Suprapubic skin (tissue), 4 donors: Measurements from ENCODE around the gene S100A5. TPM values are rescaled to one million over a fixed set of nuclear protein-coding genes. Genes with fewer than 3 reads are reported as not detected.

Experiments used
- DNase-seq, 2 donors: peaks; one replicate each; pipeline ENCODE4 v3.0.0-alpha.2; 2019; ENCODE audit warnings: low spot score in 2 of 2
- H3K27ac ChIP-seq: fragments of 200-600 bp; sonication (generic); one replicate; pipeline ENCODE4 v1.5.1; 2019
- H3K27me3 ChIP-seq: fragments of 200-600 bp; sonication (generic); one replicate; pipeline ENCODE4 v1.5.1; 2019
- H3K36me3 ChIP-seq: fragments of 200-600 bp; sonication (generic); one replicate; pipeline ENCODE4 v1.5.1; 2019
- H3K4me1 ChIP-seq: fragments of 200-600 bp; sonication (generic); one replicate; pipeline ENCODE4 v1.5.1; 2019
- H3K4me3 ChIP-seq: fragments of 200-600 bp; sonication (generic); one replicate; pipeline ENCODE4 v1.5.1; 2019; ENCODE audit warnings: mild to moderate bottlenecking
- H3K9me3 ChIP-seq: fragments of 200-600 bp; sonication (generic); one replicate; pipeline ENCODE4 v1.5.1; 2019
- EP300 ChIP-seq: sonication (generic); formaldehyde crosslinking; IDR thresholded peaks from one replicate; pipeline ENCODE4 v1.6.1; 2017; ENCODE audit warnings: antibody characterized with exemption
- POLR2A ChIP-seq, 2 donors: fragments of 450-650 bp; IDR thresholded peaks; one replicate each; pipeline ENCODE4 v1.6.1; 2017; ENCODE audit warnings: antibody characterized with exemption in 2 of 2, mild to moderate bottlenecking in 2 of 2, moderate library complexity in 2 of 2
- POLR2AphosphoS5 ChIP-seq, 3 donors: sonication (generic); formaldehyde crosslinking; IDR thresholded peaks; one replicate each; pipeline ENCODE4 v1.6.1; 2017; ENCODE audit warnings: antibody characterized with exemption in 3 of 3
- WGBS: methylation state at CpG from one replicate; pipeline ENCODE4 v1.1.5; 2018; 5-methylcytosine and 5-hydroxymethylcytosine counted together
- total RNA-seq, 4 donors: library from RNA; depleted of rRNA; stranded (reverse); fragments of >200 nt; gene quantifications; one replicate each; pipeline ENCODE4 v1.1.0, GENCODE V29; 2016
- TF ChIP-seq, protein P1 (sequence below), 2 donors: fragments of 200-600 bp in 1 of 2; fragments of 450-650 bp in 1 of 2; sonication (generic) in 1 of 2; IDR thresholded peaks; one replicate each; pipeline ENCODE4 v1.5.1; 2016 to 2019; ENCODE audit warnings: antibody characterized with exemption in 2 of 2, mild to moderate bottlenecking in 1 of 2, moderate library complexity in 1 of 2

Gene S100A5
- total RNA-seq, 4 donors from 2014 or later, result not detected

- no peak overlapping the region for H3K4me3 ChIP-seq
- no peak for DNase-seq
- no peaks in the 10 kb centered on the region for H3K36me3 ChIP-seq
- no peak overlapping the region for H3K27ac ChIP-seq
- H3K4me1 ChIP-seq, result peaks cover 50% of the 10 kb centered on the region
- TF ChIP-seq POLR2AphosphoS5 (IDR thresholded peaks at IDR 0.05) (no peak), POLR2A (IDR thresholded peaks at IDR 0.05) (no peak), EP300 (no peak)
- TF ChIP-seq, protein P1, sequence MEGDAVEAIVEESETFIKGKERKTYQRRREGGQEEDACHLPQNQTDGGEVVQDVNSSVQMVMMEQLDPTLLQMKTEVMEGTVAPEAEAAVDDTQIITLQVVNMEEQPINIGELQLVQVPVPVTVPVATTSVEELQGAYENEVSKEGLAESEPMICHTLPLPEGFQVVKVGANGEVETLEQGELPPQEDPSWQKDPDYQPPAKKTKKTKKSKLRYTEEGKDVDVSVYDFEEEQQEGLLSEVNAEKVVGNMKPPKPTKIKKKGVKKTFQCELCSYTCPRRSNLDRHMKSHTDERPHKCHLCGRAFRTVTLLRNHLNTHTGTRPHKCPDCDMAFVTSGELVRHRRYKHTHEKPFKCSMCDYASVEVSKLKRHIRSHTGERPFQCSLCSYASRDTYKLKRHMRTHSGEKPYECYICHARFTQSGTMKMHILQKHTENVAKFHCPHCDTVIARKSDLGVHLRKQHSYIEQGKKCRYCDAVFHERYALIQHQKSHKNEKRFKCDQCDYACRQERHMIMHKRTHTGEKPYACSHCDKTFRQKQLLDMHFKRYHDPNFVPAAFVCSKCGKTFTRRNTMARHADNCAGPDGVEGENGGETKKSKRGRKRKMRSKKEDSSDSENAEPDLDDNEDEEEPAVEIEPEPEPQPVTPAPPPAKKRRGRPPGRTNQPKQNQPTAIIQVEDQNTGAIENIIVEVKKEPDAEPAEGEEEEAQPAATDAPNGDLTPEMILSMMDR (IDR thresholded peaks at IDR 0.05), result no peak
- no peaks in the 10 kb centered on the region for H3K9me3 ChIP-seq
- WGBS, result 81% methylated on average over 5 of the region's 5 CpGs
- H3K27me3 ChIP-seq, result no peaks in the 10 kb centered on the region
Measured at GRCh38 chr1:153570874-153571273, 30.1 kb upstream of the S100A5 start.

- WGBS, result 84% methylated on average over 8 of the region's 8 CpGs
- DNase-seq, result no peak
Measured at GRCh38 chr1:153569465-153569864, 28.7 kb upstream of the S100A5 start.

DNA sequence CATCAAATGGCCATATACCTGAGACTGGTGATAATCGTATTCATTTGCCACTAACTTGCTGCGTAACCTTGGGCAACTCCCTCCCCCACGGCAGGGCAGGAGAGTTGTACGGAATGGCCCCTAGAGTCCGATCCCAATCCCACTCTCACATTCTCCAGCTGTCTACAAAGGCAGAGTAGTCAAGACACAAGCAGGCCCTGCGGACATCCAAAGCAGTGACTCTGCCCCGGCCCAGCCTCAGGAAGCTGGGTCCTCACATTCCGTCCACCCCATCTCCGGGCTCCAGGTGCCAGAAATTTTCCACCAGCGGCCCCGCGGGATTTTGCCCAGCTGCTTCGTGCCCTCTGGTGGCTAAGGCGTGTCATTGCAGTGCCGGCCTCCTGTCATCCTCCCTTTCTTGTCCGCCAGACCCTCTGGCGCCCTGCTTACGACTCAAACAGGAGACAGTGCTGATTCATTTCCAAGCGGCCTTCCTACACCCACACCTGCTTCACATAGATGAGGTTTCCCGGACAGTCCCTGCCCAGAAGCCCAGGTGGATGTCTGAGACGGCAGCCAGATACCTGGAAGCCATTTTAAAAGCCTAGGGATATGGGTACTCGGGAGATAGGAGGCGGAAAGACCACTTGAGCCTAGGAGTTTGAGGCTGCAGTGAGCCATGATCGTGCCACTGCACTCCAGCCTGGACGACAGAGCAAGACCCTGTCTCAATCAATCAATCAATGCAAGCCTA lies 27.8 kb upstream of the S100A5 start:
- H3K9me3 ChIP-seq, result no peaks in the 10 kb centered on the region
- H3K4me3 ChIP-seq, result peak overlapping the region; percentile 37
- H3K27me3 ChIP-seq, result no peaks in the 10 kb centered on the region
- H3K4me1 ChIP-seq, result peaks cover 70% of the 10 kb centered on the region
- no peaks in the 10 kb centered on the region for H3K36me3 ChIP-seq
- WGBS, result 7% methylated on average over 18 of the region's 25 CpGs
- TF ChIP-seq POLR2AphosphoS5 (IDR thresholded peaks at IDR 0.05), result peak in 1 of 3 donors; percentile 85
- TF ChIP-seq POLR2A (IDR thresholded peaks at IDR 0.05), result peak in 1 of 2 donors; percentile 33
- TF ChIP-seq EP300, result no peak
- TF ChIP-seq, protein P1 (IDR thresholded peaks at IDR 0.05), result peak; percentile 97 to 99
- DNase-seq, result peak; percentile 96 to 97
- H3K27ac ChIP-seq, result peak overlapping the region; percentile 99

More at GRCh38 chr1:153569465-153569864, 28.7 kb upstream of the S100A5 start:
- no peak for TF ChIP-seq POLR2A (IDR thresholded peaks at IDR 0.05)
- Histone ChIP-seq H3K9me3 (no peaks in the 10 kb centered on the region), H3K27me3 (no peaks in the 10 kb centered on the region), H3K4me3 (no peak overlapping the region), H3K36me3 (no peaks in the 10 kb centered on the region), H3K4me1 (peaks cover 61% of the 10 kb centered on the region), H3K27ac (no peak overlapping the region)

GRCh38 chr1:153567621-153568366 lies 27.1 kb upstream of the S100A5 start:
- no peak for DNase-seq
- Histone ChIP-seq H3K27me3 (no peaks in the 10 kb centered on the region), H3K9me3 (no peaks in the 10 kb centered on the region), H3K4me3 (peak overlapping the region; percentile 37), H3K36me3 (no peaks in the 10 kb centered on the region), H3K27ac (peak overlapping the region; percentile 99), H3K4me1 (peaks cover 65% of the 10 kb centered on the region)
- 43% methylated on average over 20 of the region's 22 CpGs for WGBS
- TF ChIP-seq EP300, result no peak
- TF ChIP-seq POLR2A (IDR thresholded peaks at IDR 0.05), result no peak
- TF ChIP-seq POLR2AphosphoS5 (IDR thresholded peaks at IDR 0.05), result peak in 1 of 3 donors; percentile 32
- TF ChIP-seq, protein P1 (IDR thresholded peaks at IDR 0.05), result no peak

GRCh38 chr1:153566414-153567371 lies 26.0 kb upstream of the S100A5 start:
- no peaks in the 10 kb centered on the region for H3K9me3 ChIP-seq
- no peaks in the 10 kb centered on the region for H3K36me3 ChIP-seq
- peaks cover 59% of the 10 kb centered on the region for H3K4me1 ChIP-seq
- no peaks in the 10 kb centered on the region for H3K27me3 ChIP-seq
- TF ChIP-seq, protein P1 (IDR thresholded peaks at IDR 0.05), result no peak
- TF ChIP-seq EP300 (peak; percentile 30), POLR2A (IDR thresholded peaks at IDR 0.05) (no peak), POLR2AphosphoS5 (IDR thresholded peaks at IDR 0.05) (peak in 2 of 3 donors; percentile 71 to 92)
- H3K27ac ChIP-seq, result peak overlapping the region; percentile 99
- peak overlapping the region; percentile 29 for H3K4me3 ChIP-seq
- 53% methylated on average over 9 of the region's 16 CpGs for WGBS
- peak; percentile 98 to 99 for DNase-seq
